Thoracic aorta (tissue), 2 donors: ENCODE results near the gene SSX7. TPM values are rescaled to one million over a fixed set of nuclear protein-coding genes. Genes with fewer than 3 reads are reported as not detected.

ENCODE experiments used
- ATAC-seq: fragments of 150-250 bp; one replicate; pipeline ENCODE4 v1.8.0; 2017; ENCODE audit warnings: low read depth; ENCODE audit not compliant: insufficient number of reproducible peaks, low FRiP score
- DNase-seq: peaks from one replicate; pipeline ENCODE4 v3.0.0-alpha.2; 2020; ENCODE audit warnings: low spot score
- H3K27ac ChIP-seq, 2 donors: fragments of 200-600 bp; sonication (generic); 1 replicate in 1 of 2; 2 replicates in 1 of 2; pipeline ENCODE4 v1.5.1; 2016; ENCODE audit warnings: mild to moderate bottlenecking in 2 of 2, moderate library complexity in 2 of 2
- H3K27me3 ChIP-seq: fragments of 200-600 bp; sonication (generic); replicated peaks from 2 replicates; pipeline ENCODE4 v1.6.0; 2016; ENCODE audit warnings: mild to moderate bottlenecking; ENCODE audit not compliant: insufficient read depth
- H3K36me3 ChIP-seq: fragments of 200-600 bp; sonication (generic); one replicate; pipeline ENCODE4 v1.5.1; 2016
- H3K4me1 ChIP-seq, 2 donors: fragments of 200-600 bp; sonication (generic); 1 replicate in 1 of 2; 2 replicates in 1 of 2; pipeline versions ENCODE4 v1.5.1 to v1.6.0; 2016; ENCODE audit warnings: low read depth in 2 of 2, mild to moderate bottlenecking in 1 of 2; ENCODE audit not compliant: control insufficient read depth in 1 of 2
- H3K4me3 ChIP-seq: fragments of 200-600 bp; sonication (generic); 2 replicates; pipeline ENCODE4 v1.5.1; 2016; ENCODE audit warnings: mild to moderate bottlenecking
- H3K9me3 ChIP-seq: fragments of 200-600 bp; sonication (generic); 2 replicates; pipeline ENCODE4 v1.5.1; 2016
- total RNA-seq, 2 donors: library from RNA; depleted of rRNA; stranded (reverse); fragments of >200 nt; gene quantifications; one replicate each; pipeline versions ENCODE4 v1.1.0 to v1.2.3, GENCODE V29; 2016
- TF ChIP-seq, protein P1 (sequence below): fragments of 200-600 bp; sonication (generic); IDR thresholded peaks from one replicate; pipeline ENCODE4 v1.5.1; 2019; ENCODE audit warnings: antibody characterized with exemption

Gene SSX7
- total RNA-seq, 2 donors from 2014 or later = not detected

DNA sequence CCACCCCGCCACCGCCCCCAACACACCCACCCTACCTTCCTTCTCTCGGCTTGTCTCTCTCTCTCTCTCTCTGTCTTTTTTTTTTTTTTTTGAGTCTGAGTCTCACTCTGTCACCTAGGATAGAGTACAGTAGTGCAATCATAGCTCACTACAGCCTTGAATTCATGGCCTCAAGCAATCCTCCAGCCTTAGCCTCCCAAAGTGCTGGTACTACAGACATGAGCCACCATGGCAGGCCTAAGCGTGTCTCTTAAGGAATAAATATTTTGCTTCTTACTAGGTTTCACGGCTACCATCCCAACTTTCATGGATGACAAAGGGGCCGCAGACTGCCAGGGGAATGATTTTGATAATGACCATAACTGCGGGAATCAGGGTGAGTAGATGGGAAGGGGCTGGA lies 55.8 kb downstream of the SSX7 start:
- Histone ChIP-seq H3K27ac (no peak overlapping the region), H3K36me3 (no peaks in the 10 kb centered on the region), H3K4me1 (no peaks in the 10 kb centered on the region), H3K4me3 (no peak overlapping the region), H3K9me3 (no peaks in the 10 kb centered on the region), H3K27me3 (no peaks in the 10 kb centered on the region)
- DNase-seq = no peak
- ATAC-seq = no peak
- TF ChIP-seq, protein P1, sequence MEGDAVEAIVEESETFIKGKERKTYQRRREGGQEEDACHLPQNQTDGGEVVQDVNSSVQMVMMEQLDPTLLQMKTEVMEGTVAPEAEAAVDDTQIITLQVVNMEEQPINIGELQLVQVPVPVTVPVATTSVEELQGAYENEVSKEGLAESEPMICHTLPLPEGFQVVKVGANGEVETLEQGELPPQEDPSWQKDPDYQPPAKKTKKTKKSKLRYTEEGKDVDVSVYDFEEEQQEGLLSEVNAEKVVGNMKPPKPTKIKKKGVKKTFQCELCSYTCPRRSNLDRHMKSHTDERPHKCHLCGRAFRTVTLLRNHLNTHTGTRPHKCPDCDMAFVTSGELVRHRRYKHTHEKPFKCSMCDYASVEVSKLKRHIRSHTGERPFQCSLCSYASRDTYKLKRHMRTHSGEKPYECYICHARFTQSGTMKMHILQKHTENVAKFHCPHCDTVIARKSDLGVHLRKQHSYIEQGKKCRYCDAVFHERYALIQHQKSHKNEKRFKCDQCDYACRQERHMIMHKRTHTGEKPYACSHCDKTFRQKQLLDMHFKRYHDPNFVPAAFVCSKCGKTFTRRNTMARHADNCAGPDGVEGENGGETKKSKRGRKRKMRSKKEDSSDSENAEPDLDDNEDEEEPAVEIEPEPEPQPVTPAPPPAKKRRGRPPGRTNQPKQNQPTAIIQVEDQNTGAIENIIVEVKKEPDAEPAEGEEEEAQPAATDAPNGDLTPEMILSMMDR = no peak

DNA sequence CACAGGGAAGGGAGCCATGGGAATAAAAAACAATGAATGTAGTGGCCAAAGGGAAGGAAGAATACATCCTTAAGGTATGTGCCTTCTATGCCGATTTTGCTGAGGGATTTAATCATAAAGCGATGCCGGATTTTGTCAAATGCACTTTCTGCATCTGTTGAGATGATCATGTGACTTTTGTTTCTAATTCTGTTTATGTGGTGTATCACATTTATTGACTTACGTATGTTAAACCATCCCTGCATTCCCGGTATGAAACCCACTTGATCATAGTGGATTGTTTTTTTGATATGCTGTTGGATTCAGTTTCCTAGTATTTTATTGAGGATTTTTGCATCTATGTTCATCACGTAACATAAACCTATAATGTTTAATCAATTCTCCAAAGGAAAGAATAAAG lies 60.0 kb downstream of the SSX7 start:
- DNase-seq (no peak), ATAC-seq (no peak)
- H3K4me1 ChIP-seq = no peaks in the 10 kb centered on the region
- no peak overlapping the region for H3K4me3 ChIP-seq
- TF ChIP-seq, protein P1 = no peak
- H3K27me3 ChIP-seq = no peaks in the 10 kb centered on the region
- no peak overlapping the region for H3K27ac ChIP-seq
- no peaks in the 10 kb centered on the region for H3K36me3 ChIP-seq
- H3K9me3 ChIP-seq = no peaks in the 10 kb centered on the region

Other genes starting within 250 kb of the SSX7 start
- gene XAGE1A, start 159.1 kb downstream of the SSX7 start, total RNA-seq = not detected
- not detected for gene XAGE1B, start 137.8 kb downstream of the SSX7 start, total RNA-seq
- not detected for gene SSX2, start 52.3 kb upstream of the SSX7 start, total RNA-seq
- gene SSX2B, start 96.4 kb upstream of the SSX7 start, total RNA-seq = not detected
- gene SPANXN5, start 142.5 kb upstream of the SSX7 start, total RNA-seq = not detected
- gene XAGE5, start 156.4 kb upstream of the SSX7 start, total RNA-seq = not detected
- not detected for gene XAGE3, start 213.2 kb upstream of the SSX7 start, total RNA-seq
- 10 to 100 TPM; 18.0 to 37.6 TPM for gene FAM156B, start 242.4 kb upstream of the SSX7 start, total RNA-seq